Measurements from ENCODE around the gene SCOC.
A peak's percentile ranks its signal among the peaks of the same experiment; 100 is the strongest.
"Not testable (repeated sequence)": the region's sequence is repeated elsewhere in the genome, so short reads cannot be mapped to it uniquely, and the experiment has no call there.

SCOC gene

DNA sequence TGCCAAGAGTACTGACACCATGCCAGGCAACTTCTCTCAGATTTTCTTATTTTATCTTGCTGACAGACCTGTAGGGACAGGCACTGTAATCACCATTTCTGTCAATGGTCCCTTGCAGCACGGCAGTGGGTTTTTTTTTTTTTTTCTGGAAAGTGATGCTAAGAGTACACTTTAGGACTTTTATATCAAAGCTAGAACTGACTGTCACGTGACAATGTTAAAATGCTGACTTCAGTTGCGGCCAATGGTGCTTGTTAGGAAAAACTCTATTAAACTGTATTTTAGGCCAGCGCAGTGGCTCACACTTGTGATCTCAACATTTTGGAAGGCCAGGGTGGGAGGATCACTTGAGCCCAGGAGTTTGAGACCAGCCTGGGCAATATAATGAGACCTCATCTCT lies 12.3 kb upstream of the SCOC start:
- DNase-seq (ENCODE audit: low read depth in 2 of 2), result no peak

DNA sequence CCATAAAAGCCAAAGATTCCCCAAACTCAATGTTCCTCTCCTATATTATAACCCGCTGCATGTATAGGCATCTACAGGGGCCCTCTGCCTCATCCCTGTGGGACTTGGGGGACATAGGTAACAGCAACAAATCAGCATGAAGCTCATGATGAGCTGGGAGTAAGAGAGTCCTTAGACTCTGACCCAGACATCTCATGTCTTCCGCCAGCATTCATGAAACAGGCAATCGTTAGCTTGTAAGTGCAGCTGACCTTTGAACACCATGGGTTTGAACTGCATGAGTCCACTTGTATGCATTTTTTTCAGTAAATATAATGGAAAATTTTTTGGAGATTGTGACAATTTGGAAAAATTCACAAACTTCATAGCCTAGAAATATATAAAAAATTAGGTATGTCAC lies 10.4 kb upstream of the SCOC start:
- no peak for DNase-seq (ENCODE audit: low read depth in 2 of 2)

DNA sequence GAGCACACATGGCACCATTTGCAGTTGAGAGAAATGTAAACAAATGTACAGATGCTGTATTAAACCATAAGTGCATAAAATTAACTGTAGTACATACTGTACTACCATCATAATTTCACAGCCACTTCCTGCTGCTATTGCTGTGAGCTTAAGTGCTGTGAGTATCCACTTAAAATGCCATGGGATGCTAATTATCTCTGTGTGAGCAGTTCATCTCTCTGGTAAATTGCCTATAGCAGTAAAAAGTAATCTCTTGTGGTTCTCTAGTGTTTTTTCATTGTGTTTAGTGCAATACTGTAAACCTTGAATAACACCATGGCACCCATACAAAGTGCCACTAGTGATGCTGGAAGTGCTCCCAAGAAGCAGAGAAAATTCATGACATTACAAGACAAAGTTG lies 9.9 kb upstream of the SCOC start:
- no peak for DNase-seq (ENCODE audit: low read depth in 2 of 2)

DNA sequence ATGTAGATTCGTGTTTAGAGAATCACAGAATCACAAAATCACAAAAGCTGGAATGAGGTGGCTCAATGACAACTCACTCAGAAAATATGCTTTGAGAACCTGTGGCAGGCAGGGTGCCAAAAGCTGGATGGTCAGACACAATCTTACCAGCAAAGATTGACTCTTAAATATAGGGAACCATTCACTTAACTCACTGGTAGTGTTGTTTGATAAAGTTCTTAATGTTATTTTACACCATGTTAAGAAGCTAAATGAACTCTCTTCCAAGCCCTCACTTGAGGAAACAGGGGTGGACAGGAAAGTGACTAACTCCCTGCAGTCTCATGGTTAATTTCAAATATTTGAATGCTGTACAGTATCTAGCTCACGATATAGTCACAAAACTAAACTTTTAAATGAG lies 5.7 kb upstream of the SCOC start:
- DNase-seq (ENCODE audit: low read depth in 2 of 2), result no peak

DNA sequence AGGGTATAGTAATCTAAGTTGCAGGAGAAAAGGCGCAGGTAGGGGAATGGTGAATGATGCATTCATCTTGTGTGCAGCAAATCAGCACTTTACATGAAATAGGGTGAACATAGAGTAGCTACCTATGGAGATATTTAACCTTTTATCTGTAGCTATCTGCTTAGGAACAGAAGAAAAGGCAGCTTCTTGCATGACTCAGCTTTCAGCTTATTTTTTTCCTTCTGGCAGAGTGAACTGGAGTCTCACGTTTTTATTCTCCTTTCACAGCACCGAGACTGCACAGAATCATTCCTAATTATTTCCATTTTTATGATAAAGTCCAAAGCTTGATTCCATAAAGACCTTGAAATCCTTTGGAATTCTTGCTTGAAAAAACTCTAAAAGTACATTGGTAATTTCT lies 4.8 kb upstream of the SCOC start:
- DNase-seq (ENCODE audit: low read depth in 2 of 2), result no peak

DNA sequence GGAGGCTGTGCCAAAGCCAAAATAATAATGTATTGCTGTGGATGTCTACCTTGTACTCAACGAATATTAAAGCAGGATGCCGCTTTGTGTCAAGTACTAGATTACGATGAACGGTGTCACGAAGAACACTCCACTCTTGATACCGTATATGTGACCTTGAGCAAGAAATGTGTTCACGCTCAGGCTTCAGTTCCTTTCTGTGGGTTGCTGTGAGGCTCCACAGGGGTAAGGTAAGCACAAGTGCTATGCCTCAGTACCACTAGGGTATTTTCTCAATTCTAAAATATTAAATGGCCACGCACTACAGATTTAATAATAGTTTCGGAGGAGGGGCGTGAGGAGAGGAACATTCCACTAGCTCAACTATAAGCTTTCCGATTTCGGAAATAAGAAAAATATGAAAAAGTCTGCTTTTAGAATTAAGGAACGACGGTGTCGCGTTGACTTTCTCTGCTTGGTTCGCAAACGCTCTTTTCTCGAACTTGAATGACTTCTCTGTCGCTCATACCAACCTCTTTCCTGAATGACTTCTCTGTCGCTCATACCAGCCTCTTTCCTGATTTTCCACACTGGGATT lies 607 bp upstream of the SCOC start:
- DNase-seq (ENCODE audit: low read depth in 2 of 2), result no peak

DNA sequence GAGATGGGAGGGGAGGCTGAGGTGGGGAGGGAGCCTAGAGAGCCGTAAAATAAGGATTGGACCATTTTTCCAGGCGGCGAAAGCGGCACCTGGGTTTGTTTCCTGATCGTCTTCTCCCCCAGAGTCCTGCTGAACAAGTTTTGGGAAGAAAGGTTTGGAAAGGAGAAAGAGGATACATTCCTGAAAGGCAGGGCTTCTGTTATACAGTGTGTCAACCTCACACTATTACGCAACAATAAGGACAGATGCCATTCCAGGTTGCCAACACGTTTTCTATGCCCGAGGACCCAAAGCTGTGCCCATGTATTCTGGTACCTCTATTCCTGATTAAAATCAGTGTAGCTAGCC lies 658 bp downstream of the SCOC start:
- no peak for DNase-seq (ENCODE audit: low read depth in 2 of 2)

DNA sequence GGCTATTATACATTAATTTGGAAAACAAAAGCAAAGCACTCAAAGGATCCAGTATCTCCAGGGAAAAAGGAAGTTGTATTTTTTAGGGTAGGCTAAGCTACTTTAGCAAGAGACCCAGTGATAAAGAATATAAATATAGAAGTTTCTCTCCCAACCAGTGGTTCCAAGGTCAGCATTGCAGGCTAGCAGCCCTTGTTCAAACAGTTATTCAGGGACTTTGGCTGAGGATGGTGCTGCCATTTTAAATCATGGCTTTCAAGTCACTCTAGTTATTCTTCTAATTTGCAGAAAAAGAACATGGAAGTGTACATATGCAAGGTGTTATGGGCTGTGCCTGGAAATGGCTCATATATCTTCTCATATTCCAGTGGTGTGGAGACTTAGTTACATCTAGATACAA lies 9.3 kb downstream of the SCOC start:
- no peak for DNase-seq (ENCODE audit: low read depth in 2 of 2)

DNA sequence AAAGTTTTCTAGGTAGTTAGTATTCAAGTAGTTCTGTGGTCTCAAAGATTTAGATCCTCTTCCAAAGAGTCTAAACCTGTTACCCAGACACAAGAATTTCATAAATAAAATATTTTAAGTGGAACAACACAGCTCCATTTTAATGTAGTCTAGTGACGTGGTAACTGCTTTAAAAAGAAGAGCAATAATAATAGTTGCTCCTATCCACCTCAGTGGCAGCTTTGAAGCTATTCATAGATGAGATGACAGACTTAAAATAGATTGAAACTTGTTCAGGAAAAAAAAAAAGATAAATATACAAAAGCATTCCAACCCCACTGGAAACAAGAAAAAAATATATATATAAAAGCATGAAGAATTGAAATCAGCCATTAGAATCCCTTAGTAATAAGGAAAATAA lies 14.6 kb downstream of the SCOC start:
- no peak for DNase-seq (ENCODE audit: low read depth in 2 of 2)

DNA sequence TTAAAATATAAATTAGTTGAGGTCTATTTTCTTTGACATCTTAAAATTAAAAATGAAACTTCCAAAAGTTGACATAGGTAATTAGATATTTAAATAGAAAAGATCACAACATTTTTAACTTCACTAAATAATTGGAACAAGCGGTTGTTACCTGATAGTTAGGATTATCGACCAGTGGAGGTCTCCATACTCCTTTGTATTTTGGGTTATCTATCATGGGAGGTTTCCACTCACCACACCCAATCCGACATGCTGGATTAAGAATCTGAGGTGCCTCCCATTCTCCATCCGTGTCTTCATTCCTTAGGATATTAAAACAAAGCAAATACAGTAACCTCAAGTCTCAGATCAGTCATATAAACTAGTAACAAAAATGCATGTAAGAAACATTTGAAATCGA lies 22.2 kb downstream of the SCOC start:
- DNase-seq (ENCODE audit: low read depth in 2 of 2), result no peak

DNA sequence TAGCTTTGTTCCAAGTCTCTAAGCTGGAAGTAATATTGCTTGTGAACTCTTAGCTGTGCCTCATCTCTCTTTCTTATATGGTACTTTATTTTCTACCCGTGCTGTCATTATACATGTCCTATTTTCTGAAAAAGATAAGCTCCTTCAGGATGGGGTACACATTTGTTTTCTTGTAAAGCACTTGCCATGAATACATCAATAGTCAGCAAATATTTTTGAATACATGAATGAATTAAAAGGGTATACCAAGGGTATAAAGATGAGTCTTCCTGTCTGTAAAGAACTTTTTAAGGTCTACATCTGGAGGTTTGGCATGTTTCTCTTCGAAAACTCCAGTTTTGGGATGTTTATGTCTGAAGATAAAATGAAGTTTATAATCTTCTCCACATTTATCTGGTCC lies 26.7 kb downstream of the SCOC start:
- DNase-seq (ENCODE audit: low read depth in 2 of 2), result no peak

DNA sequence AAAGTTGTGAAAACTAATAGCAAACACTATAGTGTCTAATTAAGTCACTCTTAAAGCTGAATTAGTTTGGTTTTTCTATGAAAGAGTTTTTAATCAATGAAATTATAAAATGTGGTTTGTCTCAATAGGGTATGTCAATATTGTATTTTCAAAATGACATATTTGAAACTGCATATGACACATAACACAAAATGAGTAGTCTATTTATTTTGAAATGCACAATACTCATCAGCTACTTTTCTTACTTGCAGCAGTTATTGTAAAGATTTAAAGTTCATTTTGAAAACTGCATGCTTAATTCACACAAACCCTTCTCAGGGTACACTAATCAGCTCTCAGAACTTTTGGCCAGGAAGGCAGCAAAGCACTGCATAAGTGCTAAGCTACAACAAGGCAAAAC lies 32.8 kb downstream of the SCOC start:
- no peak for DNase-seq (ENCODE audit: low read depth in 2 of 2)

DNA sequence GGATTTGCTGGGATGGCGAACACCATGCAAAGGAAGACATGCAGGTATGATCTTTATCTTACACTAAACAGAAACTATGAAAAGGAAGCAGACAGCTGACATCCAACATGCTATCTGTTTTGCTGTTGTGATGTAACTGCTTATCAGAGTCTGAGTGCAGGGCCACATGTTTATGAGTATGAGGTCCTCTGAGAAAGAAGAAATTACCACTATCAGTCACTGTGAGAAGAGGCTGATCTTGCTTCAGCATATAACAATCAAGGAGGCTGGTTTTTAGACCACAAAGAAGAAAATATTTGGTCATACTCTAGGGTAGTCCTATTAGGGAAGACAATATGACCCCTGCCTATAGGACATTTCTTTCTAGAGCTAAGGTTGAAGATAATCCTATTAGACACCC lies 35.5 kb downstream of the SCOC start:
- no peak for DNase-seq (ENCODE audit: low read depth in 2 of 2)

DNA sequence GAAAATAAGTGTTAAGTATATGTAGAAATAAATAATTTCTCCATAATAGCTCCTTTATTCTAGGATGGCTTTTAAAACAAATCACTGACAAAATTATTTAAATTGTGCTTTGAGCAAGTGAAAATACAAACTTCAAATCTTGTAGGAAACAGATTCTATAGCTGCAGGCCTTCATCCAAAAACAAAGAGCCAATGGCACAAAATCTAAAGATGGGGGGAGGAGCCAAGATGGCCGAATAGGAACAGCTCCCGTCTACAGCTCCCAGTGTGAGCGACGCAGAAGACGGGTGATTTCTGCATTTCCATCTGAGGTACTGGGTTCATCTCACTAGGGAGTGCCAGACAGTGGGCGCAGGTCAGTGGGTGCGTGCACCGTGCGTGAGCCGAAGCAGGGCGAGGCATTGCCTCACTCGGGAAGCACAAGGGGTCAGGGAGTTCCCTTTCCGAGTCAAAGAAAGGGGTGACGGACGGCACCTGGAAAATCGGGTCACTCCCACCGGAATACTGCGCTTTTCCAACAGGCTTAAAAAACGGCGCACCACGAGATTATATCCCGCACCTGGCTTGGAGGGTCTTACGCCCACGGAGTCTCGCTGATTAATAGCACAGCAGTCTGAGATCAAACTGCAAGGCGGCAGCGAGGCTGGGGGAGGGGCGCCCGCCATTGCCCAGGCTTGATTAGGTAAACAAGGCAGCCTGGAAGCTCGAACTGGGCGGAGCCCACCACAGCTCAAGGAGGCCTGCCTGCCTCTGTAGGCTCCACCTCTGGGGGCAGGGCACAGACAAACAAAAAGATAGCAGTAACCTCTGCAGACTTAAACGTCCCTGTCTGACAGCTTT lies 39.9 kb downstream of the SCOC start:
- DNase-seq (ENCODE audit: low read depth in 2 of 2), result not testable (repeated sequence)

DNA sequence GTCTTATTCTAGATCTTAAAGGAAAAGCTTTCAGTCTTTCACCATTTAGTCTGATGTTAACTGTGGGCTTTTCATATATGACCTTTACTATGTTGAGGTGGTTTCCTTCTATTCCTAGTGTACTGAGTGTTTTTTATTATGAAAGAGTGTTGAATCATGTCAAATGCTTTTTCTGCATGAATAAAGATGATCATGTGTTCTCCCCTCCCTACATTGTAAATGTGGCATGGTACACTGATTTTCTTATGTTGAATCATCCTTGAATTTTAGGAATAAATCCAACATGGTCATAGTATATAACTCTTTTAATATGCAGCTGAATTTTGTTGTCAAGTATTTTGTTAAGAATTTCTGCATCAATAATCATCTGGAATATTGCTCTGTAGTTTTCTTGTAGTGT lies 49.7 kb downstream of the SCOC start:
- no peak for DNase-seq (ENCODE audit: low read depth in 2 of 2)

DNA sequence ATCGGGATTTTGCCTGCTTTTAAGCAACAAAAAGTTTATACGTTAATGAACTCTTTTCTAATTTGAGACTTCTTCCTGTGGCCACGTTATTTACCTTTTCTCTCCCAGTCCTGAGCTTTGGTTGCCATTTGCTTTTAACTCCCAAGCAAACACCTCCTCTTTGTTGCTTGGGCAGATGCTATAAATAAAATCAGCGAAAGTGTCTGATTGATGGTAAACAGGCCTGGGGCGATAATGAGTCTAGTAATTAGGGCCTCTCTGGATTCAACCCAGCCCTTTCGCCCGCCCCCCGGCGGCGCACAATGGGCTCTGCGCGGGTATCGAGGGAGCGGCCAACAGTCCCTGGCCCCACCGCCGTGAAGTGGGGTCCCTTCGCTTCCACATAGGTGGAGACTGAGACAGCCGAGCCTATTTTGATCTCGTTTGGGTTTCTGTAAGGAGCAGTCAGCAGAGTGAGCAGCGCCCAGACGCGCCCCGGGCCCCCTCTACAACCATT lies 53.2 kb downstream of the SCOC start:
- DNase-seq (ENCODE audit: low read depth in 2 of 2), result no peak

DNA sequence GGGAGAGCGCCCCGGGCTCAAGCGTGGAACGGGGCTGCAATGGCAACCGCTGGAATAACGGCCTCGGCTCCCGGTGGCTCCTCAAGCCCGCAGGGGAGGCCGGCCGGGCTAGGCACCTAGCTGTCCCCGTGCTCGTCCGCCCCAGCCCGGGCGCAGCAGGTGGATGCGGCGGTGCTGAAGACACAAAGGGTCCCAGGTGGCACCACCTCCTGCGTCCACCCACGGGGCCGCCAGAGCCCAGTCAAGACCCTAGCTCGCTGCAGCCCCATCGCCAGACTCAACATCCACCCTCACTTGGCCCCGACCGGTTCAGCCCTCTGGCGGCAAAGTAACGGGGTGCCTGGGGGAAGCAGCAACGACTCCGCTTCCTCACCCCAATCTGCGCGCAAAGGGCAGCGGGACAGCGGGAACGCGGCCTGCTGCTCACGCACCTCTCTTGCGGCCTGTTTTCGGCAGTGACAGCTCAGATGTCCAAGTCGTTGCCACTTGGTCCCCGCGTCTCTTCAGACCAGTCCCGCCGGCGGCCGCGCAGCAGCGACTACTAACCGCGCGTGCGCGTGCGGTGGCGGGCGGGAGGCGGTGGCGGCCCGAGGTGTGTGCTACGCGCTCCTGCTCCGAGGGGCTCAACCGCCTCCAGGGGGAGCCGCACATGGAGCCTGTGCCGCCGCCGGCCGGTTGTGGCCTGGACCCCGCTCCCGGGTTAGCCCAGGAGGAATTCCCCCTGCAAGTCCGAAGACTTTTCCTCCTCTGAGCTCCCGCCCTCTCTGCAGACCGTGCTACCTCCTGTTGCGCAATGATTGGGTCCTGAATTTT lies 53.9 kb downstream of the SCOC start, which contains the start of gene CLGN:
CLGN (minus strand) TSS at position 543 of the 813 bp plus-strand sequence. CDS start 14,570 bp downstream, outside the sequence.
- DNase-seq (ENCODE audit: low read depth in 2 of 2), result peak in 1 of 2 donors; percentile 21

DNA sequence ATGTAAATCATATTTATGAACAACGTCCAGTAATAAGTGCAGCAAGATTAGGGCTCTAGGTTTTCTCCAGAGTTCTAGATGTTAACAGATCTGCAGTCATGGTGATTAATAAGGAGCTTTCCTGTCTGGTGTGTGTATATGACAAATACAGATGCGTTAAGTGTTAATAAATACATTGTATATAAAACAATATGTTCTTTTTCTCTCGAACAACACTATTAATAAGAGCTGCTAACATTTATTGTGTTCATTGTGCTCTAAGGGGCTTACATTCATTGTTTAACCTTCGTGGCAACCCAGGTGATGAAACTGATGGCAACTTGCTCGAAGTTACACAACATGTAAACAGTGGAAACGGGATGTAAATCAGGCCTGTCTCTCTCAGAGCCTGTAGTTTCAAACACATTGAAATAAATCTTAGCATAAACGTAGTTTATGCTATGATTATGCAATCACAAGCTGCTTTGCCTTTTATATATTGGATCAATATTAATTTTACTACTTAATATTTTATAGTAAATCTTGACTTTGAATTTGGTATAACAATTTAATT lies 54.5 kb downstream of the SCOC start:
- no peak for DNase-seq (ENCODE audit: low read depth in 2 of 2)

Data from stimulated activated CD4-positive, alpha-beta T cell treated with anti-CD3 and anti-CD28 coated beads, Interleukin-1b, Interleukin-23, amount 100 ng/mL, for 1 hour (primary cell).